Motor neuron (in vitro differentiated cells): Measurements from ENCODE around the gene TGFBR3. TPM values are rescaled to one million over a fixed set of nuclear protein-coding genes. Genes with fewer than 3 reads are reported as not detected.
A peak's percentile ranks its signal among the peaks of the same experiment; 100 is the strongest.

Experiments used
- ATAC-seq, 8 experiments: fragments of 200-7000 bp; cut with Tn5 transposase; replicated peaks in 6 of 8; 2 replicates each; pipeline ENCODE4 v1.8.0; 2021; ENCODE audit warnings: mild to moderate bottlenecking in 8 of 8, moderate library complexity in 8 of 8
- H3K27ac ChIP-seq, 2 donors: fragments of 250-450 bp; sonication (Bioruptor Pico); 2 replicates each; pipeline ENCODE4 v1.9.0; 2021; ENCODE audit warnings: antibody characterized with exemption in 2 of 2, mild to moderate bottlenecking in 2 of 2, moderate library complexity in 1 of 2
- H3K4me1 ChIP-seq, 2 donors: fragments of 250-450 bp; sonication (Bioruptor Pico); replicated peaks in 1 of 2; 2 replicates each; pipeline ENCODE4 v1.6.1; 2021; ENCODE audit warnings: antibody characterized with exemption in 2 of 2, mild to moderate bottlenecking in 2 of 2, moderate library complexity in 1 of 2
- H3K4me3 ChIP-seq, 5 donors: fragments of 250-450 bp; sonication (Bioruptor Pico); 2 replicates each; pipeline ENCODE4 v1.9.0; 2021; ENCODE audit warnings: antibody characterized with exemption in 5 of 5, mild to moderate bottlenecking in 5 of 5, moderate library complexity in 4 of 5
- WGBS, 10 experiments: fragments of 450-650 bp; shearing (Covaris generic); methylation state at CpG; one replicate each; pipeline ENCODE4 v1.0.0; 2022; 5-methylcytosine and 5-hydroxymethylcytosine counted together
- in situ Hi-C, 9 experiments: fragments of 400-800 bp; cut with MboI; loops; one replicate each; pipeline ENCODE4 v1.15.0; 2021; ENCODE audit warnings: low sequenced_read_pairs in 9 of 9, low pct_unique_long_range_greater_than_20kb in 2 of 9; ENCODE audit not compliant: unreplicated experiment in 9 of 9
- total RNA-seq, 8 experiments: library from RNA; unstranded; fragments of 300-600 nt; gene quantifications; 2 replicates each; pipeline versions ENCODE4 v1.2.3 to v1.2.4, GENCODE V29; 2022

TGFBR3 gene
- total RNA-seq, 8 experiments from 2014 or later, result 3.5 to 57.8 (median 9.0) TPM

GRCh38 chr1:91797164-91797563 lies 88.8 kb downstream of the TGFBR3 start:
- Histone ChIP-seq H3K4me3 (no peak overlapping the region), H3K27ac (no peak overlapping the region), H3K4me1 (peaks cover 0 to 11% of the 10 kb centered on the region in 2 donors)
- no peak for ATAC-seq
- in situ Hi-C loops, result no loop called here
- 100% methylated on average over 1 of the region's 1 CpG; no CpG with 5 or more reads in 5 of the 10 experiments for WGBS, 10 experiments

GRCh38 chr1:91796390-91796654 lies 89.6 kb downstream of the TGFBR3 start:
- in situ Hi-C loops, result no loop called here
- 90 to 100% (median 97%) methylated on average over 1 to 4 of the region's 4 CpGs for WGBS, 10 experiments

GRCh38 chr1:91795591-91796389 lies 90.2 kb downstream of the TGFBR3 start:
- Histone ChIP-seq H3K27ac (no peak overlapping the region), H3K4me3 (no peak overlapping the region), H3K4me1 (peaks cover 5 to 16% of the 10 kb centered on the region in 2 donors)
- peak in 1 of 8 experiments; percentile 52 for ATAC-seq
- in situ Hi-C loops, result no loop called here
- 39 to 91% (median 80%) methylated on average over 2 to 7 of the region's 7 CpGs; no CpG with 5 or more reads in 1 of the 10 experiments for WGBS, 10 experiments

More at GRCh38 chr1:91796390-91796654, 89.6 kb downstream of the TGFBR3 start:
- Histone ChIP-seq H3K4me3 (no peak overlapping the region), H3K4me1 (peaks cover under 1 to 13% of the 10 kb centered on the region in 2 donors), H3K27ac (no peak overlapping the region)
- no peak for ATAC-seq

- in situ Hi-C loops, result no loop called here
- 67 to 100% (median 94%) methylated on average over 1 to 3 of the region's 3 CpGs; no CpG with 5 or more reads in 1 of the 10 experiments for WGBS, 10 experiments
- no peak for ATAC-seq
- Histone ChIP-seq H3K4me1 (peaks cover 5 to 23% of the 10 kb centered on the region in 2 donors), H3K27ac (no peak overlapping the region), H3K4me3 (no peak overlapping the region)
Observed at GRCh38 chr1:91793877-91794276, 92.1 kb downstream of the TGFBR3 start.

GRCh38 chr1:91793189-91793588 lies 92.8 kb downstream of the TGFBR3 start:
- WGBS, 10 experiments, result 85 to 100% (median 97%) methylated on average over 2 to 5 of the region's 5 CpGs; no CpG with 5 or more reads in 1 of the 10 experiments
- ATAC-seq, result no peak
- H3K4me3 ChIP-seq, result no peak overlapping the region
- in situ Hi-C loops, result no loop called here
- H3K27ac ChIP-seq, result no peak overlapping the region
- H3K4me1 ChIP-seq, result peaks cover 7 to 24% of the 10 kb centered on the region in 2 donors

GRCh38 chr1:91792489-91793071 lies 93.4 kb downstream of the TGFBR3 start:
- in situ Hi-C loops, result no loop called here
- Histone ChIP-seq H3K4me3 (no peak overlapping the region), H3K27ac (no peak overlapping the region), H3K4me1 (peaks cover 7 to 24% of the 10 kb centered on the region in 2 donors)
- WGBS, 10 experiments, result 0 to 75% (median 67%) methylated on average over 4 to 8 of the region's 8 CpGs; no CpG with 5 or more reads in 4 of the 10 experiments
- peak in 3 of 8 experiments; percentile 31 to 65 (median 37) for ATAC-seq

GRCh38 chr1:91791691-91792488 lies 94.1 kb downstream of the TGFBR3 start:
- Histone ChIP-seq H3K4me3 (no peak overlapping the region), H3K27ac (no peak overlapping the region), H3K4me1 (peaks cover 7 to 24% of the 10 kb centered on the region in 2 donors)
- ATAC-seq, result peak in 3 of 8 experiments; percentile 65 to 72 (median 67)
- in situ Hi-C loops, result no loop called here
- 8 to 100% (median 67%) methylated on average over 1 to 7 of the region's 8 CpGs; no CpG with 5 or more reads in 1 of the 10 experiments for WGBS, 10 experiments

- in situ Hi-C loops, result no loop called here
- ATAC-seq, result peak in 7 of 8 experiments; percentile 4 to 72 (median 64)
- peaks cover 7 to 24% of the 10 kb centered on the region in 2 donors for H3K4me1 ChIP-seq
- no peak overlapping the region for H3K4me3 ChIP-seq
- 0 to 63% (median 56%) methylated on average over 1 of the region's 1 CpG; no CpG with 5 or more reads in 3 of the 10 experiments for WGBS, 10 experiments
- H3K27ac ChIP-seq, result no peak overlapping the region
Observed at GRCh38 chr1:91791103-91791502, 94.8 kb downstream of the TGFBR3 start.

- WGBS, 10 experiments, result 86 to 100% (median 100%) methylated on average over 1 of the region's 1 CpG; no CpG with 5 or more reads in 5 of the 10 experiments
- Histone ChIP-seq H3K4me3 (no peak overlapping the region), H3K4me1 (peaks cover 7 to 24% of the 10 kb centered on the region in 2 donors), H3K27ac (no peak overlapping the region)
- ATAC-seq, result peak in 2 of 8 experiments; percentile 38 to 39
- in situ Hi-C loops, result no loop called here
Observed at GRCh38 chr1:91790392-91790791, 95.6 kb downstream of the TGFBR3 start.

- no peak overlapping the region for H3K27ac ChIP-seq
- WGBS, 10 experiments, result 57 to 100% (median 85%) methylated on average over 1 to 12 of the region's 12 CpGs
- in situ Hi-C loops, result no loop called here
Observed at GRCh38 chr1:91789273-91789997, 96.5 kb downstream of the TGFBR3 start.

GRCh38 chr1:91787919-91788318 lies 98.0 kb downstream of the TGFBR3 start:
- peaks cover 7 to 21% of the 10 kb centered on the region in 2 donors for H3K4me1 ChIP-seq
- 14 to 100% (median 76%) methylated on average over 1 to 3 of the region's 3 CpGs; no CpG with 5 or more reads in 4 of the 10 experiments for WGBS, 10 experiments
- in situ Hi-C loops, result no loop called here
- no peak overlapping the region for H3K4me3 ChIP-seq
- ATAC-seq, result no peak
- no peak overlapping the region for H3K27ac ChIP-seq

More at GRCh38 chr1:91789273-91789997, 96.5 kb downstream of the TGFBR3 start:
- ATAC-seq, result no peak
- Histone ChIP-seq H3K4me3 (no peak overlapping the region), H3K4me1 (peaks cover 7 to 24% of the 10 kb centered on the region in 2 donors)

- ATAC-seq, result peak in 1 of 8 experiments; percentile 23
- H3K4me3 ChIP-seq, result no peak overlapping the region
- in situ Hi-C loops, result no loop called here
- 80 to 100% (median 94%) methylated on average over 1 to 4 of the region's 4 CpGs; no CpG with 5 or more reads in 3 of the 10 experiments for WGBS, 10 experiments
- peaks cover 11 to 14% of the 10 kb centered on the region in 2 donors for H3K4me1 ChIP-seq
- H3K27ac ChIP-seq, result no peak overlapping the region
Observed at GRCh38 chr1:91784616-91785015, 101.3 kb downstream of the TGFBR3 start.
